Stimulated activated CD8-positive, alpha-beta memory T cell treated with anti-CD3 and anti-CD28 coated beads, Interleukin-7, amount 100 ng/mL, for 24 hours (primary cell): ENCODE measurements around the gene HEATR1.
"Not testable (repeated sequence)": the region's sequence is repeated elsewhere in the genome, so short reads cannot be mapped to it uniquely, and the experiment has no call there.

Experiments used
- DNase-seq: peaks from one replicate; pipeline ENCODE4 v3.0.0-alpha.2; 2020; ENCODE audit warnings: low read depth

The HEATR1 gene

GRCh38 chr1:236508593-236509027 lies 95.7 kb downstream of the HEATR1 start:
- DNase-seq, result no peak

GRCh38 chr1:236507022-236507700 lies 97.2 kb downstream of the HEATR1 start:
- DNase-seq, result no peak

- DNase-seq, result not testable (repeated sequence)
Measured at GRCh38 chr1:236504338-236504737, 100.0 kb downstream of the HEATR1 start.

DNA sequence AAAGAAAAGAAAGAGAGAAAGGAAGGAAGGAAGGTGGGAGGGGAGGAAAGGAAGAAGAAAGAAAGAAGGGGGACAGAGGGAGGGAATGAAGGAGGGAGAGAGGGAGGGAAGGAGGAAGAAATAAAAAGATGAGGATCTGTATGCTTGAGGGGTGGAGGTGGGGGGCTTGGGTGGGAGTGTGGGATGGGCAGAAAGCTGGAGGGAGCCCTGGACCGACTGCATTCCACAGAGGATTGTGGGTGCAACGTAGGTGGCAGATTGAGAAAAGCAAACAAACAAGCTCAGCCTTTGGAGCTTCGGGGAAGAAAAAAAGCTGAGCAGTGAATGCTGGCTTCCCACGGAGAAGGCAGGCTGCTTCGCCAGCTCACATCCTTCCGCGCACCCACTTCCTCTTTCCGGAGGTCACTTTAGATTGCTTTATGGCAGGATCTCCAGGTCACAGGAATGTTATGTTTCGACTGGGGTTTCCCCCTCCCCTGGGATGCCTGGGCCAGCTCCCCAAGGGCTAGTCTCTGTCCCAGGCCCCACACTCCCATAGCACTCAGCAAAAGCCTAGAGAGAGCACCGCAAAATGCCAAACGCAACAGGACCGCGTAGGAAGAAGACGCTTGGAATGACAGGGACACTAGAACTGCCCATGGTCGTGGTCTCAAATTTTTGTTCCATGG lies 101.2 kb downstream of the HEATR1 start:
- no peak for DNase-seq

DNA sequence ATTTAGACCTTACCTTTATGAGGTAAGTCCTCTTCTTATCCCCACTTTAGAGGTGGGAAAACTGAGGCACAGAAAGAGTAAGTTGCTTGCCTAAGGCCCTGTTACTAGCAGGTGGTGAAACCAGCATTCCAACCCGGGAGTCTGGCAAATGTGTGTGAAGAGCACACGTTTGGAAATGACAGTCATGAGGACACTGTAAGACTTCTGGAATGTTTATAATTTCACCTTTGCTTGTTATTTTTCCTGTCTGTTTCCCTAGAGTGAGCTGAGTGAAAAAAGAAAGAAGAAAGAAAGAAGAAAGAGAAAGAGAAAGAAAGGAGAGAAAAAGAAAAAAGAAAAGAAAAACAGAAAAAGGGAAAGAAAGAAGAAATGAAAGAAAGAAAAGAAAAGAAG lies 101.7 kb downstream of the HEATR1 start:
- DNase-seq, result no peak

DNA sequence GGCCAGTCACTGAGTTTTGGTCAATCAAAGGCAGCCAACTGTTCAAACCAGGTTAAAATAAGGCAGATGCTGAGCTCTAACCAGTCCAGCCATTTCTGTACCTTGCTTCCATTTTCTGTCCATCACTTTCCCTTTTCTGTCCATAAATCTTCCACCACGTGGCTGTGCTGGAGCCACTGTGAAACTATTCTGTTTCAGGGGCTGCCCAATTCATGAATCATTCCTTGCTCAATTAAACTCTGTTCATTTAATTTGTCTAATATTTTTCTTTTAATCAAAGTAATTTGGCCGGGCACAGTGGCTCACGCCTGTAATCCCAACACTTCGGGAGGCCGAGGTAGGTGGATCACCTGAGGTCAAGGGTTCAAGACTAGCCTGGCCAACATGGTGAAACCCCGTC lies 103.2 kb downstream of the HEATR1 start:
- no peak for DNase-seq
